Kidney tubule cell (primary cell): ENCODE data around the gene HAVCR1.
"Not testable (repeated sequence)": the region's sequence is repeated elsewhere in the genome, so short reads cannot be mapped to it uniquely, and the experiment has no call there.

Experiments used
- DNase-seq: peaks from one replicate; pipeline ENCODE4 v3.0.0-alpha.2; 2018; ENCODE audit warnings: low spot score

HAVCR1 gene

DNA sequence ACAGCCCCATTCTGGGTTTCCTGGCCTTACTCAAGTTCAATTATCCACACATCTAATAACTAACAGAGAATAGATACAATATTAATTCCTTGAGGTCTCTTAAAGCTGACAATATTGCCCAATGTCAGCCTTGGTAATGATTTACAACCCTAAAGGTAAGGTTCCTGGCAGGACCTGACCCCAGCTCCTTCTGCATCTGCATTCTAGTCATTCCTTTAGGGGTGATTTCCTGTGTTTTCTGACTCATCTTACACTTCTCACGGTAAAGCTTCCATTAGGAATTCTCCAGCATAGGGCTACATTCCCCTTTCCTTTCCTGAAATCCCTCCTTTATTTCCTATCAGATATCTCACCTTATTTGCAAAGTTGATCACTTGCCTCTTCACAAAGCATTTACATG, 9.3 kb downstream of the HAVCR1 start:
- peak; percentile 95 for DNase-seq

DNA sequence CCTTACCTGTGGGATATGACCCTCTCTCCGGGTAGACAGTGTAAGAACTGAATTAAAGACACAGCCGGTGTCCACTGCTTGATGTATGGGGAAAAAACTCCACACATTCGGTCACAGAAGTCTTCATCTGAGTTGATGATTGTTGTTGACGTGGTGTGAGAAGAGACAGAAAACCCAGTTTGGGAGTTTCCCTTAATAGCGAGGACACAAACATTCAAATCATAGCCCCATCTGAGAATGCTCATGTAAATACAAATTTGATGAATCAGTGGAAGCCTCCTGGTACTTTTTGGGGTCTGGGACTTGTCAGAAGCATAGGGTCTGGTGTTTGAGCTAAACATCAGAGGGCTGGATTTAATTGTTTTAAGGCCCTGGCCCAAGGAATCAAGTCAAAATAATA, 11.0 kb downstream of the HAVCR1 start:
- no peak for DNase-seq

DNA sequence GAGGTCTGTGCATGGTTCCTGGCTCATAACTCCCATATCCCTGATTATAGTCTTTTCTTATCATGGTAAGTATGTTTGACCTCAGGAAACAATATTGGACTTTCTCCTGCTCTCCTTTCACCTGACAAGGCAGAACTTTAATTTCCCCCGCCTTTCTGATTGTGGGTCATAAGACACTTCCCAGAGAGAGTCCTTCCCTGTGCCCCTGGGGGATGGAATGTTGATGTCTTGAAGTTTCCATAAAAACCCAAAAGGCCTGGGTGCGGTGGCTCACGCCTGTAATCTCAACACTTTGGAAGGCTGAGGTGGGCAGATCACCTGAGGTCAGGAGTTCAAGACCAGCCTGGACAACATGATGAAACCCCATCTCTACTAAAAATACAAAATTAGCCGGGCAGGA, 11.9 kb downstream of the HAVCR1 start:
- not testable (repeated sequence) for DNase-seq

DNA sequence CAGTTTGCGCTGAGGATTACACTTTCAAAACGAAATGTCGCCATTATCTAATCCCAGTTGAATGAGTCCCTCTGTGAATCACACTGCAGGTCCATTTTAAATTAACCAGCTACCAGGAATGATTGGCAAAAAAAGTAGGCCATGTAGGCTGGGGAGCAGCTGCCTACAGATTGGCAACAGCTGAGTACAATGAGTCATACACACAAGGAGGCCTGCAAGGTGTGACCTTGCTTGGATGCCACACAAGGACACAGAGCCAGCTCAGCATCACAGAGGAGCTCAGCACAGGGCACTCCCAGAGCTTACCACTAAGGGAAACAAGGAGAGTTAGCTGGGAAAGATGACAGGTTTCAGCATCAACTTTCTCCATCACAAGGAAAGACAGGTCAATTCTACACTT, 12.9 kb downstream of the HAVCR1 start:
- DNase-seq: peak; percentile 100

DNA sequence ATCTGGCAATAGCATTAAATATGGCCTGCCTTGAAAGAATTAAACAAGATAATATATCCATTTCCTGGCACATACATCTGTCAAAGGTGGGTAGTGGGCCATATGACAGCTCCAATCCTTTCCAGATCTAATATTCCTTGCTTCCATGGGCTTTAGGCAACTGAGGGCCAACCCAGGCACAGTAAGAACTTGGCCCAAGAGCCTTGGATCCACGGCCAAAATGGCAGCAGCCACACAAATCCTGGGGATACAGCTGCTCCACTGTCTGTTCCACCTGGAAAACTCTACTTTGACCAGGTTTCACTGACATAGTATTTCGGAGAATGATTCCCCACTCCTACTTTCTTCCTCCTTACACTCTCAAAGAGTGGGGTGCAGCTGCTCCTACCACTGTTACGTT, 13.3 kb downstream of the HAVCR1 start:
- no peak for DNase-seq

DNA sequence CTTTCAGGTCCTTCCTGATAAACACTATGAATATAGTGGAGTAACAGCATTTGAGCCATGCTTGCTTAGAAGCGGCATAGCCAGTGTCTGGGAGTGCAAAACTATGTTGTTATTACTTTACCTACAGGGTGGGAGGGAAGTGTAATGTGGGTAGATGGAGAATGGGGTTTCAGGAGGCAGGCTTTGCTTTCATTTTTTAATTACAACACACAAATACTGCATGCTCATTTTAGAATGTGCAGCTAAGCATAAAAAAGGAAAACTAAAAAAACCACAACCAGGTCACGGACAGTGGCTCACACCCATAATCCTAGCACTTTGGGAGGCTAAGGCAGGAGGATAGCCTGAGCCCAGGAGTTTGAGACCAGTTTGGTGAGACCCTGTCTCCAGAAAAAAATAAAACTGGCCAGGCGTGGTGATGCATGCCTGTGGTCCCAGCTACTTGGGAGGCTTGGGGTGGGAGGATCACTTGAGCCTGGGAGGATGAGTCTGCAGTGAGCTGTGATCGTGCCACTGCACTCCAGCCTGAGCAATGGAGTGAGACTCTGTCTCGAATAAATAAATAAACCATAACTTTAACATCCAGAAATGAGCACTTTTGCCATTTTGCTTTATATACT, 20.2 kb downstream of the HAVCR1 start:
- DNase-seq: peak; percentile 90

DNA sequence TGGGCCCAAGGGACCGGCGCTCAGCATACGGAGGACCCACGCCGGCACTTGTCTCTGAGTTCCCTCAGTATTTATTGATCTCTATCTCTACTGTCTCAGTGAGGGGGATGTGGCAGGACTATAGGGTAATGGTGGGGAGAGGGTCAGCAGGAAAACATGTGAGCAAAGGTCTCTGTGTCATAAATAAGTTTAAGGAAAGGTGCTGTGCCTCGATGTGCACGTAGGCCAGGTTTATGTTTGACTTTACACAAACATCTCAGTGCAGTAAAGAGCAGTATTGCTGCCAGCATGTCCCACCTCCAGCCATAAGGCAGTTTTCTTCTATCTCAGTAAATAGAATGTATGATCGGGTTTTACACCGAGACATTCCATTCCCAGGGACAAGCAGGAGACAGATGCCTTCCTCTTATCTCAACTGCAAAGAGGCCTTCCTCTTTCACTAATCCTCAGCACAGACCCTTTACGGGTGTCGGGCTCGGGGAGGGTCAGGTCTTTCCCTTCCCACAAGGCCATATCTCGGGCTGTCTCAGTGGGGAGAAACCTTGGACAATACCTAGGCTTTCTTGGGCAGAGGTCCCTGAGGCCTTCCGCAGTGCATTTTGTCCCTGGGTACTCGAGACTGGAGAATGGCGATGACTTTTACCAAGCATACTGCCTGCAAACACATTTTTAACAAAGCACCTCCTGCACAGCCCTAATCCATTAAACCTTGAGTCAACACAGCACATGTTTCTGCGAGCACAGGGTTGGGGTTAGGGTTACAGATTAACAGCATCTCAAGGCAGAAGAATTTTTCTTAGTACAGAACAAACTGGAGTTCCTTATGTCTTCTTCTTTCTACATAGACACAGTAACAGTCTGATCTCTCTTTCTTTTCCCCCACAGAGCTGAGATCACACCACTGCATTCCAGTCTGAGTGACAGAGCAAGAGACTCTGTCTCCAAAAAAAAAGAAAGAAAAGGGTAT, 24.5 kb downstream of the HAVCR1 start:
- peak; percentile 93 for DNase-seq

DNA sequence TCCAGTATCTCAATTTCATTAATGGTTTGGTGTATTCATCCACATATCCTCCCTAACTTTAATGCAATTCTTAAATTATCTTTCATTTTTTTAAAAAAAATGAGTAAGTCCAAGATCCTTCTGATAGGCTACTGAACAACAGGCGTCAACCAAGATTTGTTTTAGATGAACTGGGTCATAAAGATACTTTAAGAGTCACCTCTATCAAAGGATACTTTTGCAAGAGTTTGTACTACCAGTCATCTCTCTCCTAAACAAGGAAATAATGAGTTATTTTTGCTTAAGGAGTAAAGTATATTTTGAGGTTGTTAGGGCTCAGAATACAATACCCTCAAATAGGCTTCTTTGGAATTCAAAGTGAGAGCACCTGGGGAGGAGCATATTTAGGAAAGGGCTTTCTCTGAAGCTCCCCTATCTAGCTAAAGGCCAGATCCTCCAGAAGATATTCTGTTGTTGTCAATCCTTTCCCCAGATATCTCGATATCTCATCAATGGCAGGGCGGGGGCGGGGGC, 25.8 kb downstream of the HAVCR1 start:
- DNase-seq: no peak

DNA sequence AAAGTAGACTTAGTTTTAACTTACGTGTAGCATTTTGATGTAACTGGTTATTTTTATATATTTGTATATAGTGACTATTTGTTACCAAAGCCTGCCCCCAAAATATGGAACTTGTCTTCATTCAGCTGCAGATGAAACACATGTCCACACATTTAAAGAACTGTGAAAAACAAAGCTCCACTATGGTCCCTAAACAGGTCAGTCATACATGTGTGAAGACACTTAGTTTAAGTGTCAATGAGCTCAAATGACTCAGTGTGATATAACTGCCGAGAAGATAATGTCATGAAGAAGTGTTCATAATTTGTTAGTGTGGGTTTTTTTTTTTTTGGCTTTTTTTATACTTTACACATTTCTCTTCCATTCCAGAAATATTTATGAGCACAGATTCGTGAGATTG, 28.2 kb downstream of the HAVCR1 start:
- no peak for DNase-seq

DNA sequence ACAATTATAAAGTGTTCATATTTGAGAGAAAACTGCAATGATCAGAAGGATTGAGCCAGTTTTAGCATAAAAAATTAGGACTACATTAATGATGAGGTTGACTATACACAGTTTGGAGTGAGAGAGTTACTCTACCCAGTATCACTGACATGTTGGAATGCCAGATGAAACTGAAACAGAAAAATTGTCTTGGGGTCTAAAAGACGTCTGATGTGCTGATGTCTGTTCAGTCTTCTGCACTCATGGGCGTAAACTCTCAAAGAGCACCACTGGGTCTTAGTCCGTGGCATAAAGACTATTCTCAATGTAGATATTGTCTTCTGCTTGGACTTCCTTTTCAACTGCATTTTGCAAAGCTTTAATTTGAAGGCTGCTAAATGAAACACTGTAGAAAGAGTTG, 29.5 kb downstream of the HAVCR1 start:
- no peak for DNase-seq

DNA sequence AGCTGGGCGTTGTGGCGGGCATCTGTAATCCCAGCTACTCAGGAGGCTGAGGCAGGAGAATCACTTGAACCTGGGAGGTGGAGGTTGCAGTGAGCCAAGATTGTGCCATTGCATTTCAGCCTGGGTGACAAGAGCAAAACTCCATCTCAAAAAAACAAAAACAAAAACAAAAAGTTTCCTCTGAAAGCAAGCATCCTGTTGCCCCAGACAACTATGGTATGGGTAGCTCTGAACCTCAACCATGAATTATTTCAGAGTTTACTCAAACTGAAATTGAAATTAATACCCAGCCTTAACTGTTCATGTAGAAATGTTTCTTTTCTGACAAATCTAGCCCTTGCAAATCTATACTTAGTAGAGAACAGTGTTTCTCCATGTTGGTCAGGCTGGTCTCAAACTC, 31.3 kb downstream of the HAVCR1 start:
- not testable (repeated sequence) for DNase-seq

DNA sequence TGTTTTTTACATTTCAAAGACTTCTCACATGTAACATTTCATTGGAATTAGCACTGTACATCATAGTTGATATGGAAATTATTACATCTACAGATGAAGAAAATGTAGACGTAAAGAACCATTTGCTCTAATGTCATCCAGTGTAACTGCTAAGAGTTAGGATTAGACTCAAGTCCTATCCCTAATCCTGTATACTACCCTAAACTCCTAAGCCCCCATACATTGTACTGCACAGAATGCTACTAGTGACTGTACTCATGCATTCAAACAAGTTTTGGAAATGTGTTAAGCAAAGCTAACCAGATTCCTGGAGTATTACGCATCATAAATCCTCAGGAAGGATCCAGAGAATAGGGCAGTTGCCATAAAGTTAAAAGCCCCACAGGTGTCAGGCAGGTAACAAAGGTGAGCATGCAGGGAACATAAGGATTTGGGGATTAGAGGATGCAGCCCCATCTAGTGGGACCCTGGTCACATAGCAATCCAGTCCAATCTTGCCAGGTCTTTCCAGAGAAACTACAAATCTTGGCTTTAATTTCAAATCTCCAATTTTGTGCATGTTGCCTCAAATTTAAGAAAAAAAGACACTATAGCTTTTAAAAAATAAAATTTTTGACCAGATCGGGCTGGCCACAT, 32.0 kb downstream of the HAVCR1 start:
- DNase-seq: peak; percentile 60

DNA sequence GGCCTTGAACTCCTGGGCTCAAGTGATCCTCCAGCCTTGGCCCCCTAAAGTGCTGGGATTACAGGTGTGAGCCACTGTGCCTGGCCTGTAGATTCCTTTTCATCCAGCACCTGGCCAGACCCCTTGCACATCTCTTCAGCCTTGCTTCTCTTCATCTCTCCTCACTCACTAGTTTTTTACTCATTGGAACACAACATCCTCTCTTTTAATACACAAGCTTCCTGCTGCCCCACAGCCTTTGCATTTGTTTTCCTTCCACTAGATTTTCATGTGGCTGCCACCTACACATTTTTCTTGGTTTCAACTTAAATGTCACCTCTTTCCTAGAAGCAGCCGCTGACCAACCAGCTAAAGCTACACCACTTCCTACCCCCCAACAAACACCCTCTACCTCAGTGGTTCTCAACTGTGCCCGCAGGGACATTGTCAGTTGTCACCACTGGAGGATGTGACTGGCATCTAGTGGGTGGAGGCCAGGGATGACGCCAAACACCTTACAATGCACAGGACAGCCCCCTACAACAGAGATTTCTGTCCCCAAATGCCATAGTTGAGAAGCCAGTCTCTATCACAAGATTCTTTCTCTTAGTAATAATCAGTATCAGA, 33.7 kb downstream of the HAVCR1 start:
- DNase-seq: no peak

DNA sequence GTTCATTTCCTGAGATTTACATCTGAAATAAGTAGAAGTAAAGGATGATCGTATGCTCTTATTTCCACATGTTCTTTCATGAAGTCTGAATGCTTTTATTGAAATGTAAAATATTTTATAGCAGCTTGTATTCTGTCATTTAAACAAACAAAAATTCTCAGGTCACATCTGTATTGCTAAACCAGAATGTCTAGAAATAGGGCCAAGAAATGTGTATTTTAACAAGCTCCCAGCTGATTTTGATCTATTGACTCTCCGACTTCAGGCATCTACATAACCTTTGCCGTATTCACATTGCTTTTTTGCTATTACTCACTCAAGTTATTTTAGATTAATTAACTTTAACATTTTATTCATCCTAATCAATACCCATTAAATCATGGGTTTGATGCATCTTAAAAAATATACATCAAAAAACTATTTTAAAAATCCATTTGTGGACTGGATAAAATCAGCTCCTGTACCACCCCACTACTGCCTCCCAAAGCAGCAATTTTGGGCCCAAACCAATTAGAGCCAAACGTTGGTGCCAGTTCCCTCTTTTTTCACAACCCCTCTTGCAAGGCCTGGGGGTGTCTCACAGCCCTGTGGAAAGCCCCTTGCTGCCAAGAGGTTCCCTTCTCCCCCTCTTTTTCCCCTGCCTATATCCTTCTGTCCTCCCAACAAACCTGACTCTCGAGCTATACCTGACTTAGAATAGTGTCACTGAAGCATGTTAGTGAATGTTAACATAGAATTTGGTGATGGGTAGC, 34.5 kb downstream of the HAVCR1 start:
- no peak for DNase-seq

DNA sequence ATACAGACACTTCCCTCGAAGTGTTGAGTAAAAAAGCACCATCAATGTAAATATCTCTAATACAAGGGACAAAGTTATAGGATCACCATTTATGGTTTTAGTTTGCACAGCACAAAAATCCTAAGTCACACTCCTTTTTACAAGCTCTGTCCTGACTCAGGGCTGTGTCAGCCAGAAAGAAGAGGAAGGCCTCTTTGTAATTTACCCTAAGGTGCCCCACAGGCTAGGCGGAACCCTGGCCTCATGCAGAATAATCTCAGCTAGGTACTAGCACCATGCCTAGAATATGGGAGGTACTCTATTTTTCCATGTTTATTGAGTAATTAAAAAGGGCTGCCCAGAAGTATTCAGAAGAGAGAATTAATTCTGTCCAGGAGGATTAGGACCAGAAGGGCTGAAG, 36.9 kb downstream of the HAVCR1 start:
- no peak for DNase-seq

DNA sequence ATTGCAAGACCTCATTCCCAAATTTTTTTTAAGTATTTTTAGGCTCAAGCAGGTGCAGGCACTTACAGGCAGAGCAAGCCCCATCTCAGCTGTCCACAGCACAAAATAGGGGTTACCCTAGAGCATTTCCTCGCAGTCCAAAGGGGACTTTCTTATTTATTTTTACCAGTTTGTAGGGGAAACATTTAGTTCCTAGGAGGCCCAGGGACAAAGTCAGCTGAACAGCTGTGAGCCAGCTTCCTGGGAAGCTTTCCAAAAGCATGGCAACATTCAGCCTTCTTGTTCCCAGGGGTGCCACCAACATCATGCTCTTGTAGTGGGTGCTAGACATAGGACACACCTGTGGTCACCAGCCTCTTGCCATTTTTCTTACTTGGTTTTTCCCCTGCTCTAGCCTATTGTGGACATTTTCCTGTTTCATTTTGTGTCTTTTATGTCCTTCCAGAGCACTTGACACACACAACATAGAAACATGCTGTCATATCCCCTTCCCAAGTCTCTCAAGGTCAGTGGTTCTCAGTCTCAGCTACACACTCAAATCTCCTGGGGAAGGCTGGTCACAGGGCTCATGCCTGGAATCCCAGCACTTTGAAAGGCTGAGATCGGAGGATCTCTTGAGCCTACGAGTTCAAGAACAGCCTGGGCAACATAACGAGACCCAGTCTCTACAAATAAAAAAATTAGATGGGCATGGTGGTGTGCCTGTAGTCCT, 38.2 kb downstream of the HAVCR1 start:
- DNase-seq: no peak

DNA sequence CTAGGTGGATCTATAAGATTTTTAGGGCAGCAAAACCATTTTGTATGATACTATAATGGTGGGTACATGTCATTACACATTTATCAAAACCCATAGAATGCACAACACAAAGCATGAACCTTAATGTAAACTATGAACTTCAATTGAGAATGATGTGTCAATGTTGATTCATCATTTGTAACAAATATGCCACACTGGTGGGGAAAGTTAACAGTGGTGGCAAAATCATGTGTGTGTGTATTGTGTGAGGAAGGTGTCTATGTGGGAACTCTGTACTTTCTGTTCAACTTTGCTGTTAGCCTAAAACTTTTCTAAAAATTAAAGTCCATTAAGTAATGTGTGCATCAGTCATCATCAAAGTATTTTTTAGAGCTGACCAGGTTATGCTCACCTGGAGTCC, 38.9 kb downstream of the HAVCR1 start:
- no peak for DNase-seq

DNA sequence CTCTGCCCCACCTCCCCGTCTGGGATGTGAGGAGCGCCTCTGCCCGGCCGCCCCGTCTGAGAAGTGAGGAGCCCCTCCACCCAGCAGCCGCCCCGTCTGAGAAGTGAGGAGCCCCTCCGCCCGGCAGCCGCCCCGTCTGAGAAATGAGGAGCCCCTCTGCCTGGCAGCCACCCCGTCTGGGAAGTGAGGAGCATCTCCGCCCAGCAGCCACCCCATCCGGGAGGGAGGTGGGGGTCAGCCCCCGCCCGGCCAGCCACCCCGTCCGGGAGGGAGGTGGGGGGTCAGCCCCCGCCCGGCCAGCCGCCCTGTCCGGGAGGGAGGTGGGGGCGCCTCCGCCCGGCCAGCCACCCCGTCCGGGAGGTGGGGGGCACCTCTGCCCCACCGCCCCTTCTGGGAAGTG, 44.8 kb downstream of the HAVCR1 start:
- not testable (repeated sequence) for DNase-seq

DNA sequence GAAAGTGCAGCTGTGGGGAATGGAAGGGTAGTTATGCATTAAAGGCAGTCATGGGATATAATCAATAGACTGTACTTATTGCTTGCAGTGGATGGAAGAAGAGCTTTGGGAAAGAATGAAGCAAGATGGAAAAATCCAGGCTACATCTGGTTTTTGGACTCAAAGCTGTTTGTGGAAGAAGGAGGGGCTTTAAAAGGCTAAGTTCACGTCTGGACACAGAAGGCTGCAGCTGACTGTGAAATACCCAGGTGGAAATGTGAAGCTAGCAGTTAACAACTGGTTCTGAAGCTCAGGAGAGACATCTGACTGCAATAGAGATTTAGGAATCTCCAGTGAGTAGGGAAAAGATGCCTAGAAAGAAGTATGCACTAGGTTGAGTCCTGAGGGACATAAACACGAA, 52.7 kb downstream of the HAVCR1 start:
- DNase-seq: no peak

DNA sequence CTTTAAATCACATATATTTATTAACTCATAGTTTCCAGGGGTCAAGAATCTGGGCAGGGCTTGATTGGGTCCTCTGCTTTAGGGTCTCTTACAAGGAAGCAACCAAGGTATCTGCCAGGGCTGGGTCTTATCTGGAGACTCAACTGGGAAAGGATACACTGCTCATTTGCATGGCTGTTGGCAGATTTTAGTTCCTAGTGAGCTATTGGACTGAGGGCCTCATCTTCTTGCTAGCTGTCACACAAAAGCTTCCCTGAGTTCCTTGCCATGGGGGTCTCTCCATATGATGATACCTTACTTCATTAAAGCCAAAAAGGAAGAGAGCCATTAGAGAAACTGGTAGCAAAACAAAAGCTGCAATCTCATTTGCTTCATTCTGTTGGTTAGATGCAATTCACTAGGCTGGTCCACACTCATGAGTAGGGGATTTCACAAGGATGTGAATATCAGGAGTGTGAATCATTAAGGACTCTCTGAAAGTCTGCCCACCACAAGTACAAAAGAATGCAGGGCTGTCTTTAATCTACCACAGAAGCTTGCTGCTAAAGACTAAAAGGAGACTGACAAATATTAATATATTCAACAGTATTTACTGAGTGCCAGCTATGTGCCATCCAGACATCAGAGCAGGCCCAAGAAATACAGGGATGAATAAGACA, 53.9 kb downstream of the HAVCR1 start:
- DNase-seq: peak; percentile 96
